Right lung (tissue), 5 donors: ENCODE data around the gene ERICH6. TPM values are rescaled to one million over a fixed set of nuclear protein-coding genes. Genes with fewer than 3 reads are reported as not detected.
A peak's percentile ranks its signal among the peaks of the same experiment; 100 is the strongest.

Source experiments
- DNase-seq, 2 donors: peaks; one replicate each; pipeline ENCODE4 v3.0.0-alpha.2; 2013
- polyA plus RNA-seq, 5 donors: library from polyadenylated mRNA; unstranded; fragments of 120-200 nt; gene quantifications; one replicate each; pipeline versions ENCODE4 v1.2.1 to v1.2.3, GENCODE V29; 2013; ENCODE audit warnings: inconsistent platforms in 1 of 5, low replicate concordance in 1 of 5; ENCODE audit not compliant: insufficient read length in 5 of 5, insufficient read depth in 1 of 5

Gene ERICH6
- polyA plus RNA-seq, 5 donors = 0.28 to 1.2 (median 0.61) TPM; not detected in 1

GRCh38 chr3:150736903-150737832, 33.4 kb upstream of the ERICH6 start:
- no peak for DNase-seq

- no peak for DNase-seq
These were observed 32.6 kb upstream of the ERICH6 start for GRCh38 chr3:150736316-150736719.

DNA sequence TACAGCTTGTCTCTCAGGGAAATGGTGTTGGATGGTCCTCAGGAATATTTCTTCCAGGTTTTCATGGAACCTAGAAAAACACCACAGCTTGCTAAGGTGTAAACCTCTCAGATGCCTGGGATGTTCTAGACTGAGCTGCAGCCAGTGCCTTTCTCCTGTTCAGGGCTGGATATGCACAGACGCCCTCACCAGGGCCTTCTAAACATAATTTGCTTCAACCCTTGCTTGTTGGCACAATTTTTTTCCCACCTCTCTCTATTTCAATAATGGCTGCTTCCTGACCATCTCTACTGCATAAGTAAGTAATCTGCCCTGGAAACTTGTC, 31.0 kb upstream of the ERICH6 start:
- no peak for DNase-seq

DNA sequence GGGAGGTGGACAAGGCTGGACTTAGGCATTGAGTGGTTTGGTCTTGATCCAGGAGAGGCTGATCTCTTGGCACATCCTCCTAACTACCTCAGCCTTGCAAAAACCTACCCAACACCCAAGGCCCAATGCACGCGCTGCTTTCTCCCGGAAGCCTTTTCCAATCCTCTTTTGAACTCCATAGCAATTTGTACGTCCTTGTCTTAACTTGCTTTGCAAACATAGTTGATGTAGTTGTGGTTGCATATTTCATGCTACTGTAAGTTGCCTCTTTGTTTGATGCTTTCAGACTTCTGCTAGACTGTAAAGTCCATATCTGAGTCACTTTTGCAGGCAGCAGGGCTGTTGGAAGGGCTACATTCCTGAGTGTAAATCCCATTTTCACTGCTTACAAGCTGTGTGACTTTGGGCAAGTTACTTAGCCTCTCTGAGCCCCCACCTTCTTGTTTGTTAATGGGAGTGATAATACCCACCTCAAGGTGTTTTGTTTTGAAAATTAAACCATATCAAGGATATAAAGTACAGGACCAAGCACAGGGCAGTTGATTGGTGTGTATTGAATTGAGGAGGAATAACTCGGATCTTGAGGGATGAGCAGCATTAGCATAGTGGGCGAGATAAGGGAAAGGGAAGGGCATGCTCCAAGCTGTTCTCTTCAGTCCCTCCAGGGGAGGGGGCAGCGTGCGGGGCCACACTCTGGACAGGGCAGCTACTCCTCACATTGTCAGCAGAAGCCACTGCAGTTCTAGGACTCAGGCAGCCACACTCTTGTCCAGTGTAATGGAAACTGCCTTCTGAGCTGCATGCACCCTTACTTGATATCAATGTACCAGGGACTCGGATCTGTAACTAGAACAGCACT, 30.4 kb upstream of the ERICH6 start:
- DNase-seq = no peak

DNA sequence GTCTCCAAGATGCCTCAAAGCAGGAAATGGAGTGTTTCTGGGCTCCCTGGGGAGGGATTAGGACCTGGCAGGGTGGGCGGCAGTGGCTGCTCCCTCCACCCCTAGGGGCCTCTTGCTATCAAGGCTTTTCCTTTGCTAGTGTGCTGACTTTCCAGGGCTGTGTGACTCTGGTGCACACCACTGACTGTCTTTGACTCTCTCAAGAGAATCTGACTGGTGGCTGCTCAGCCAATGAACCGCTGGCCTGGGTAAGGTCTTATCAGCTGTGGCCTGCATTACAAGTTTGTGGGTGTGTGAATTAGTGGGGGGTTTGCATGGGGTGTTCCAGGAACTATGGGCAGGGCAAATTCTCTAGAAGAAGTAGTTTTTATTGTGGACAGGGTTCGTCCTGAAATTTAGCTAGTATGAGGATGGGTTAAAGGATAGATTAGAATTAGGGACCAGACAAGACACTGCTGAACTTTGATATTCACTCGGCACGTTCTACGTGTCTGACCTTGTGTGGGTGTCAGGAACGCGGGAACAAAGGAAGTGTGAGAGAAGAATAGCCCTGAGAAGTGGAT, 29.7 kb upstream of the ERICH6 start:
- no peak for DNase-seq

DNA sequence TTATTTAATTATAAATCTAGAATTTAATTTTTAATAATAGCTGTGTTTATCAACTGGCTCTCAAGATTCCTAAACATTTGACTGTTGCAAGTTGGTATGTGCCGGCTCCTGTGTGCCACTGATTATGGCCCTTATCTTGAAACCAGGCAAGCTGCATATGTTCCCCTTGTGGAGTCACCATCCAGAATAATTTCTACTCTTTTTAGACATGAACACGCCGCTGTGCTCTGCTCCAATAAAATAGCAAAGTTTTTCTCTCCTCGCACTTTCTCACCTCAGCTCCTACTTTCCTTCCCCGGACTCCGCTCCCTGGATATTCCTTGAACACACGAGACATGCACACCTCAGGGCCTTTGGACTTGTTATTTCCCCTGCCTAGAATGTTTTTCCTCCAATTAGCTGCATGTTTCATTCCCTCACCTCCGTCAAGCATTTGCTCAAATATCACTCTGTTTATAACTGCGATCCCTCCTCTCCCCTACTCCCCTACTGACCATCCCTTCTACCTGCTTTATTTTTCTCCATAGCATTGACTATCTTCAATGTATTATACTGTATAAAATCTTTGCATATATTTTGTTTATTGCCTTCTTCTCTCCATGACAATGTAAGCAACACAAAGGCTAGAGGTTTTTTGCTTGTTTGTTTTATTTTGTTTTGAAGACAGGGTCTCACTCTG, 26.1 kb upstream of the ERICH6 start:
- DNase-seq = no peak

DNA sequence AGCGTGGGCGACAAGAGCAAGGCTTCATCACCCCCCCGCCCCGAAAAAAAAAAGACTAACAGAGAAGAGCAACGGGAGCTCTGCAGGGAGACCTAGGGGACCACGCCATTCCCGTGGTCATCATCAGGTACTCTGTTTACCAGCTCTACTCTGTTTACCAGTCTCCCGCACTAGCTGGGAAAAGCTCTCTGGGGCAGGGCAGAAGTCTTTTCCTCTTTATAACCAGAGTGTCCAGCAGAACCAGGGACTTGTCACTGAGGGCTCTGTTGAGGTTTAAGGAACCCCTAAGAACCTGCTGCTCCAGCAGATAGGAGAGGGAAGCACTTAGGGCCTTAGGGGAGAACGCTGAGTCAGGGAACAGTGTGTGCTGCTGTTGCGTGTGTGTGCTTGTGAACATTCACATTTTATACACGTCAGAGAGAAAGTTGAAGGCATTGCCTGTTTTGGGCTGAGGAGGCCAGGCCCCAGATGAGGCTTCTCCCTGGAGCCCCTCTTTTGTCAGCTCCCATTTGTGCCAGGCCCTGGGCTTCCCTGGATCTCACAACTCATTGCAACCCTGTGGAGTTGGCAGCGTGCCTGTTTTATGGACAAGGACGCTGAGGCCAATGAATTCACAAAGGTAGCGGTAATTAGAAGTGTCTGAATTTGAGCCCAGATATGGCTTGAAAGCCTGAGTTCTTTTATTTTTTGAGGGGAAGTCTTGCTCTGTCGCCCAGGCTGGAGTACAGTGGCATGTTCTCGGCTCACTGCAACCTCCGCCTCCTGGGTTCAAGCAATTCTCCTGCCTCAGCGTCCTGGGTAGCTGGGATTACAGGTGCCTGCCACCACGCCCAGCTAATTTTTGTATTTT, 24.2 kb upstream of the ERICH6 start:
- no peak for DNase-seq

DNA sequence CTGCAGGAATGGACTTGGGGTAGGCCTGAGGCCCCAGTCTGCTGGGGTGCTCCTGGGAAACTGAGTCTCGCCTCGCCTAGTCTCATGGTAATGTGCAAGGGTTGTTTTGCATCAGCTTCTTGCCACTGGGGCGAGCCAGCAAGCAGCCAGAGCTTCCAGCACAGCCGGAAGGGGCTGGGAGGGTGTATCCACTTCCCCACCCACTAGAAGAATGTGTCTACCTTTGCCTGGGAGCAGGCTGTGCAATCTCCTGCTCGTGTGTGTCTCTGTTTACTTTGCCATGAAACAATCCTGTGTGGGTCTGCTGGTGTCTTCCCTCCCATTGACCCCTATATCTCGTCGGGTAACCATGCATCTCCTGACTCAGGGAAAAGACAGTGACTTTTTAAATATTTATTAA, 21.8 kb upstream of the ERICH6 start:
- no peak for DNase-seq

- no peak for DNase-seq
These were observed 20.2 kb upstream of the ERICH6 start for GRCh38 chr3:150723946-150724345.

DNA sequence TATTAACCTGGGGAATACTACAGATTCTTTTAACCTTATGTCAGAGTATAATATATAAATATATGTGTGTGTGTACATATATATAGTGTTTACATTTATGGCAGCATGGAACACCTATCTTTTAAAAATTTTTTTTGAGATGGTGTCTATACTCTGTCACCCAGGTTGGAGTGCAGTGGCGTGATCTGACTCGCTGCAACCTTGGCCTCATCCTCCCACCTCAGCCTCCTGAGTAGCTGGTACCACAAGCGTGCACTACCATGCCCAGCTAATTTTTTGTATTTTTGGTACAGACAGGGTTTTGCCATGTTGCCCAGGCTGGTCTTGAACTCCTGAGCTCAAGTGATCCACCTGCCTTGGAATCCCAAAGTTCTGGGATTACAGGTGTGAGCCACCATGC, 18.5 kb upstream of the ERICH6 start:
- DNase-seq = no peak

GRCh38 chr3:150721285-150722130, 17.8 kb upstream of the ERICH6 start:
- DNase-seq = peak; percentile 37 to 65

DNA sequence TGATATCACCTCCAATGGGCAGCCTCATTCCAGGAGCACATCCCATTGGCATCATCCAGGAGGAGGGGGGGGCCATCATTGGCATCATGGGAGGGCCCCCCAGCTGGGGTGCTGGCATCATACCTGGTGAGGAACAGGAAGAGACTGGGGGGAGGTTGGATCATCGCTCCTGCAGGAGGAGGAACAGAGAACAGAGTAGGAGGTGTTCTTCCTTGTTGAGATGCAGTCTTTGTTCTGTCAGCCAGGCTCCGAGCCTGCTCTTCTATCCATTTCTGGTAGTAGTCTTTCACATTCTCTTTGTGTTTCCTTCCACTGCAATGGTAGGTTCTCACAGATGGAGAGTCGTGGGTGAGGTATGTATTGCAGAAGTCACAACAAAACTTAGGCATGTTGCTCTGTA, 16.7 kb upstream of the ERICH6 start:
- no peak for DNase-seq

DNA sequence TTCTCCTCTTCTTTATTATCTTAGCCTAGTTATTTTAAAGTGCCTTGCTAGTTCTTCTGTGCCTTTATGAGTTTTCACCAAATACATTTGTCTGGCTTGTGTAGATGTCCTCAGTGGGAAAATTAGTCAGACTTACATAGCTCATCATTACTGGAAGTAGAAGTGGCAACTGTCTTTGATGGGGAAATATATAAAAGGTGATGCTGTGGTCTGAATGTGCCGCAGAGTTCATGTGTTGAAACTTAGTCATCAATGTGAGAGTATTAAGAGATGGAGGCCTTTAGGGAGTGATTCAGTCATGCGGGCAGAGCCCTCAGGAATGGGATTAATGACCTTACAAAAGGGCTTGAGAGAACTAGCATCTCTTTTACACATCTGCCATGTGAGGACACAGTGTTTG, 6.4 kb upstream of the ERICH6 start:
- no peak for DNase-seq

- DNase-seq = peak in 1 of 2 donors; percentile 60
These were observed 393 bp downstream of the ERICH6 start for GRCh38 chr3:150703299-150703755.

DNA sequence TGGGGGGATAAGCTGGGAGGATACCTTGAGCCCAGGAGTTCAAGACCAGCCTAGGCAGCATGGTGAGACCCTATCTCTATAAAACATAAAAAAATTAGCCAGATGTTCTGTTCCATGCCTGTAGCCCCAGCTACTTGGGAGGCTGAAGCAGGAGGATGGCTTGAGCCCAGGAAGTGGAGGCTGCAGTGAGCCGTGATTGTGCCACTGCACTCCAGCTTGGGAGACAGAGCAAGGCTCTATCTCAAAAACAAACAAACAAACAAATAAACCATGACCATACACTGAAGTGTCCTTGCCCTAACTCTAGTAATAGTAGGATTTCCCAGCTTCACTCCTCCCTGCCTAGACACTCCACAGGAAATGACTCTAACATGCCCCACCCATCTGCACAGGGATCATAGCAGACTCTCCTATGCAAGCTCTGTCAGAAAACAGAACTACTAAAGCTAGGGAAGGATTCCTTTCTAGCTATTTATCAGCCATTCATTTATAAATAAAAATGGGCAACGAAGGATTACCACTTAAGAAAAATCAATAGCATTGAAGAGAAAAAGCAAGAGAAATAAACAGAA, 4.6 kb downstream of the ERICH6 start:
- DNase-seq = no peak

DNA sequence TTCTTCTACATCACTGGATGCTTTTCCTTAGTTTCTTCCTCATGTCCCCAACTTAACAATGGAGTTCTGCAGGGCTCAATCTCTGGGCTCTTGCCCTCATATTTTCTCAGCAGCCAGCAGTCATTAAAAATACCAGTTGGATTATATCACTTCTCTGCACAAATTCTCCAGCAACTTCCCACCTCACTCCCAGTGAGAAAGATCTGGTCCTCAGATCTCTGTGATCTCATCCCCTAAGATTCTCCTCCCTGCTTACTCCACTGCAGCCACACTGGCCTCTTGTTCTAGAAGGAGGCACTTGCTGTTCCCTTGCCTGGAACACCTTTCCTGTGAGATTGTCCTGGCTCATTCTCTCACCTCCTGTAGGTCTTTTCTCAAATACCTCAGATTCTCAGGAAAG, 6.1 kb downstream of the ERICH6 start:
- DNase-seq = no peak

- no peak for DNase-seq
These were observed 12.2 kb downstream of the ERICH6 start for GRCh38 chr3:150691414-150692040.

- DNase-seq = no peak
These were observed 16.1 kb downstream of the ERICH6 start for GRCh38 chr3:150687613-150688012.

- no peak for DNase-seq
These were observed 20.9 kb downstream of the ERICH6 start for GRCh38 chr3:150682824-150683223.
